Thoracic aorta (tissue), 2 donors: Measurements from ENCODE around the gene SKA3. TPM values are rescaled to one million over a fixed set of nuclear protein-coding genes. Genes with fewer than 3 reads are reported as not detected.
"Not testable (repeated sequence)": the region's sequence is repeated elsewhere in the genome, so short reads cannot be mapped to it uniquely, and the experiment has no call there.

Source experiments
- ATAC-seq: fragments of 150-250 bp; one replicate; pipeline ENCODE4 v1.8.0; 2017; ENCODE audit warnings: low read depth; ENCODE audit not compliant: insufficient number of reproducible peaks, low FRiP score
- DNase-seq: peaks from one replicate; pipeline ENCODE4 v3.0.0-alpha.2; 2020; ENCODE audit warnings: low spot score
- H3K27ac ChIP-seq, 2 donors: fragments of 200-600 bp; sonication (generic); 1 replicate in 1 of 2; 2 replicates in 1 of 2; pipeline ENCODE4 v1.5.1; 2016; ENCODE audit warnings: mild to moderate bottlenecking in 2 of 2, moderate library complexity in 2 of 2
- H3K27me3 ChIP-seq: fragments of 200-600 bp; sonication (generic); replicated peaks from 2 replicates; pipeline ENCODE4 v1.6.0; 2016; ENCODE audit warnings: mild to moderate bottlenecking; ENCODE audit not compliant: insufficient read depth
- H3K36me3 ChIP-seq: fragments of 200-600 bp; sonication (generic); one replicate; pipeline ENCODE4 v1.5.1; 2016
- H3K4me1 ChIP-seq, 2 donors: fragments of 200-600 bp; sonication (generic); 1 replicate in 1 of 2; 2 replicates in 1 of 2; pipeline versions ENCODE4 v1.5.1 to v1.6.0; 2016; ENCODE audit warnings: low read depth in 2 of 2, mild to moderate bottlenecking in 1 of 2; ENCODE audit not compliant: control insufficient read depth in 1 of 2
- H3K4me3 ChIP-seq: fragments of 200-600 bp; sonication (generic); 2 replicates; pipeline ENCODE4 v1.5.1; 2016; ENCODE audit warnings: mild to moderate bottlenecking
- H3K9me3 ChIP-seq: fragments of 200-600 bp; sonication (generic); 2 replicates; pipeline ENCODE4 v1.5.1; 2016
- CTCF ChIP-seq: fragments of 200-600 bp; sonication (generic); IDR thresholded peaks from one replicate; pipeline ENCODE4 v1.5.1; 2019; ENCODE audit warnings: antibody characterized with exemption
- total RNA-seq, 2 donors: library from RNA; depleted of rRNA; stranded (reverse); fragments of >200 nt; gene quantifications; one replicate each; pipeline versions ENCODE4 v1.1.0 to v1.2.3, GENCODE V29; 2016

The SKA3 gene
- total RNA-seq, 2 donors from 2014 or later = not detected

DNA sequence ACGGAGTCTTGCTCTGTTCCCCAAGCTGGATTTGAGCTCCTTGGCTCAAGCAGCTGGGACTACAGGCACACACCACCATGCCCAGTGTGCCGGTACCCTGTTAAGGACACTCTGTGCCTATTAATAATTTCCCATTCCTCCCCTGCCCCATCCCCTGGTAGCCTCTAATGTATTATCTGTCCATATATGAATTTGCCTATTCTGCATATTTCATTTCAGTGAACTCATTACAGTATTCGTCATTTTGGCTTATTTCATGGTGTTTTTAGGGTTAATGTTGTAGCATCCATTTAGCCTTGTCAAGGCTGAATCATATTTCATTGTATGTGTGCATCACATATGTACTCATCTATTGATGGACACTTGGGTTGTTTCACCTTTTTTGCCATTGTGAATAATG, 33.6 kb downstream of the SKA3 start:
- no peaks in the 10 kb centered on the region for H3K9me3 ChIP-seq
- no peak overlapping the region for H3K4me3 ChIP-seq
- no peak for ATAC-seq
- peaks cover 7% of the 10 kb centered on the region for H3K36me3 ChIP-seq
- no peaks in the 10 kb centered on the region for H3K27me3 ChIP-seq
- no peak for TF ChIP-seq CTCF
- DNase-seq = no peak
- no peak overlapping the region for H3K27ac ChIP-seq
- peaks cover 24 to 37% of the 10 kb centered on the region in 2 donors for H3K4me1 ChIP-seq

- DNase-seq = no peak
- ATAC-seq = no peak
- peaks cover 24 to 34% of the 10 kb centered on the region in 2 donors for H3K4me1 ChIP-seq
- peak overlapping the region; percentile 97 for H3K4me3 ChIP-seq
- H3K36me3 ChIP-seq = no peaks in the 10 kb centered on the region
- peak overlapping the region in 1 of 2 donors; percentile 86 for H3K27ac ChIP-seq
- no peaks in the 10 kb centered on the region for H3K9me3 ChIP-seq
- H3K27me3 ChIP-seq = no peaks in the 10 kb centered on the region
- no peak for TF ChIP-seq CTCF
Measured at GRCh38 chr13:21139374-21139773, 37.0 kb downstream of the SKA3 start.

DNA sequence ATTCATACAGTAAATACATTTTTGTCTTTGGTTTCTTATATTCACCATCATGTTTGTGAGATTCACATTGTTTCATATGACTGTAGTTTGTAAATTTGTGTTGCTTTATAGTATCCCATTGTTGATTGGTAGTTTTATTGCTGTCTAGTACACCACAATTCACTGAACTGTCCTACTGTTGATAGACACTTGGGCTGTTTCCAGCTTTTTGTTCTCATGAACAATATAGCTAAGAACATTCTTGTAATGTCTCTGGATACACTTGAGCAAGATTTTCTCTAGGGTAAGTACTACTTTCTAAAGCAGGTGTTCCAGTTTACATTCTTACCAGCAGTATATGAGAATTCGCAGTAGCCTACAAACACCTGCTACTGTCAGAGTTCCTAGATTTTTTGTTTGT, 37.8 kb downstream of the SKA3 start:
- Histone ChIP-seq H3K27me3 (no peaks in the 10 kb centered on the region), H3K4me1 (peaks cover 24 to 26% of the 10 kb centered on the region in 2 donors)
- TF ChIP-seq CTCF = no peak

GRCh38 chr13:21137696-21138095, 38.7 kb downstream of the SKA3 start:
- H3K27ac ChIP-seq = no peak overlapping the region
- H3K9me3 ChIP-seq = no peaks in the 10 kb centered on the region
- TF ChIP-seq CTCF = no peak
- no peaks in the 10 kb centered on the region for H3K36me3 ChIP-seq
- DNase-seq (no peak), ATAC-seq (no peak)
- peaks cover 17 to 19% of the 10 kb centered on the region in 2 donors for H3K4me1 ChIP-seq
- no peak overlapping the region for H3K4me3 ChIP-seq
- H3K27me3 ChIP-seq = no peaks in the 10 kb centered on the region

More for the DNA sequence above, 37.8 kb downstream of the SKA3 start:
- Histone ChIP-seq H3K4me3 (no peak overlapping the region), H3K27ac (no peak overlapping the region), H3K9me3 (no peaks in the 10 kb centered on the region), H3K36me3 (no peaks in the 10 kb centered on the region)
- ATAC-seq (no peak), DNase-seq (no peak)

- not testable (repeated sequence) for H3K9me3 ChIP-seq, H3K4me1 ChIP-seq, DNase-seq, H3K4me3 ChIP-seq, ATAC-seq, H3K27me3 ChIP-seq, H3K36me3 ChIP-seq, H3K27ac ChIP-seq
Measured at GRCh38 chr13:21135833-21136232, 40.5 kb downstream of the SKA3 start.

- no peak for ATAC-seq
- Histone ChIP-seq H3K27me3 (no peaks in the 10 kb centered on the region), H3K36me3 (no peaks in the 10 kb centered on the region)
Measured at GRCh38 chr13:21134475-21134874, 41.9 kb downstream of the SKA3 start.

More at GRCh38 chr13:21134475-21134874, 41.9 kb downstream of the SKA3 start:
- no peak for TF ChIP-seq CTCF
- no peak for DNase-seq
- no peaks in the 10 kb centered on the region for H3K9me3 ChIP-seq
- H3K4me3 ChIP-seq = no peak overlapping the region
- no peak overlapping the region for H3K27ac ChIP-seq
- H3K4me1 ChIP-seq = no peaks in the 10 kb centered on the region
